Stimulated activated naive CD8-positive, alpha-beta T cell treated with anti-CD3 and anti-CD28 coated beads, Interleukin-15, Interleukin-2, amounts not matched to agents 100 ng/mL and 50 ng/mL, for 24 hours (primary cell): Measurements from ENCODE around the gene CREM.
A peak's percentile ranks its signal among the peaks of the same experiment; 100 is the strongest.
"Not testable (repeated sequence)": the region's sequence is repeated elsewhere in the genome, so short reads cannot be mapped to it uniquely, and the experiment has no call there.

Experiments used
- H3K27ac Mint-ChIP-seq: one replicate; pipeline ENCODE4 v1.8.0; 2021; ENCODE audit warnings: mild to moderate bottlenecking, mixed read lengths
- H3K27me3 Mint-ChIP-seq: one replicate; pipeline ENCODE4 v1.8.0; 2021; ENCODE audit warnings: mixed read lengths
- H3K36me3 Mint-ChIP-seq: one replicate; pipeline ENCODE4 v1.8.0; 2021; ENCODE audit warnings: low read depth, mixed read lengths
- H3K4me1 Mint-ChIP-seq: one replicate; pipeline ENCODE4 v1.8.0; 2021; ENCODE audit warnings: low read depth, mixed read lengths
- H3K4me3 Mint-ChIP-seq: one replicate; pipeline ENCODE4 v1.8.0; 2021; ENCODE audit warnings: mild to moderate bottlenecking, mixed read lengths
- H3K9me3 Mint-ChIP-seq: one replicate; pipeline ENCODE4 v1.8.0; 2021; ENCODE audit warnings: mixed read lengths

Gene CREM

GRCh38 chr10:35215107-35215506, 88.5 kb downstream of the CREM start:
- Mint-ChIP-seq H3K27ac (no peak overlapping the region), H3K27me3 (peaks cover 1% of the 10 kb centered on the region), H3K4me1 (peaks cover 54% of the 10 kb centered on the region), H3K36me3 (peaks cover 22% of the 10 kb centered on the region), H3K4me3 (no peak overlapping the region), H3K9me3 (no peaks in the 10 kb centered on the region)

- peaks cover 56% of the 10 kb centered on the region for H3K4me1 Mint-ChIP-seq
- peak overlapping the region; percentile 13 for H3K4me3 Mint-ChIP-seq
- peaks cover 9% of the 10 kb centered on the region for H3K36me3 Mint-ChIP-seq
- peak overlapping the region; percentile 55 for H3K27ac Mint-ChIP-seq
- peaks cover 4% of the 10 kb centered on the region for H3K27me3 Mint-ChIP-seq
- no peaks in the 10 kb centered on the region for H3K9me3 Mint-ChIP-seq
These were observed 89.8 kb downstream of the CREM start for GRCh38 chr10:35216303-35216905.

GRCh38 chr10:35216956-35217355, 90.3 kb downstream of the CREM start:
- Mint-ChIP-seq H3K27ac (peak overlapping the region; percentile 55), H3K4me1 (peaks cover 56% of the 10 kb centered on the region)
- not testable (repeated sequence) for H3K27me3 Mint-ChIP-seq, H3K9me3 Mint-ChIP-seq, H3K36me3 Mint-ChIP-seq, H3K4me3 Mint-ChIP-seq

- Mint-ChIP-seq H3K27me3 (peaks cover 4% of the 10 kb centered on the region), H3K36me3 (no peaks in the 10 kb centered on the region), H3K9me3 (no peaks in the 10 kb centered on the region), H3K27ac (peak overlapping the region; percentile 52), H3K4me1 (peaks cover 56% of the 10 kb centered on the region), H3K4me3 (no peak overlapping the region)
These were observed 90.8 kb downstream of the CREM start for GRCh38 chr10:35217455-35217854.

- Mint-ChIP-seq H3K27me3 (peaks cover 4% of the 10 kb centered on the region), H3K4me1 (peaks cover 56% of the 10 kb centered on the region), H3K4me3 (peak overlapping the region; percentile 64), H3K36me3 (no peaks in the 10 kb centered on the region), H3K9me3 (no peaks in the 10 kb centered on the region), H3K27ac (peak overlapping the region; percentile 91)
These were observed 91.8 kb downstream of the CREM start for GRCh38 chr10:35218339-35218955.

- H3K4me3 Mint-ChIP-seq, result peak overlapping the region; percentile 64
- peak overlapping the region; percentile 91 for H3K27ac Mint-ChIP-seq
- H3K27me3 Mint-ChIP-seq, result peaks cover 4% of the 10 kb centered on the region
- H3K9me3 Mint-ChIP-seq, result no peaks in the 10 kb centered on the region
- no peaks in the 10 kb centered on the region for H3K36me3 Mint-ChIP-seq
- peaks cover 56% of the 10 kb centered on the region for H3K4me1 Mint-ChIP-seq
These were observed 92.6 kb downstream of the CREM start for GRCh38 chr10:35219292-35219691.

- H3K9me3 Mint-ChIP-seq, result no peaks in the 10 kb centered on the region
- H3K27me3 Mint-ChIP-seq, result peaks cover 4% of the 10 kb centered on the region
- H3K36me3 Mint-ChIP-seq, result no peaks in the 10 kb centered on the region
- H3K4me1 Mint-ChIP-seq, result peaks cover 55% of the 10 kb centered on the region
- peak overlapping the region; percentile 31 for H3K27ac Mint-ChIP-seq
- no peak overlapping the region for H3K4me3 Mint-ChIP-seq
These were observed 93.5 kb downstream of the CREM start for GRCh38 chr10:35219891-35220890.

GRCh38 chr10:35223016-35223415, 96.4 kb downstream of the CREM start:
- no peak overlapping the region for H3K4me3 Mint-ChIP-seq
- H3K27ac Mint-ChIP-seq, result no peak overlapping the region

GRCh38 chr10:35224045-35224740, 97.5 kb downstream of the CREM start:
- H3K4me3 Mint-ChIP-seq, result no peak overlapping the region
- H3K9me3 Mint-ChIP-seq, result no peaks in the 10 kb centered on the region
- peaks cover 18% of the 10 kb centered on the region for H3K4me1 Mint-ChIP-seq
- H3K27ac Mint-ChIP-seq, result no peak overlapping the region
- H3K27me3 Mint-ChIP-seq, result peaks cover 4% of the 10 kb centered on the region
- no peaks in the 10 kb centered on the region for H3K36me3 Mint-ChIP-seq

More at GRCh38 chr10:35223016-35223415, 96.4 kb downstream of the CREM start:
- Mint-ChIP-seq H3K36me3 (no peaks in the 10 kb centered on the region), H3K4me1 (peaks cover 30% of the 10 kb centered on the region), H3K9me3 (no peaks in the 10 kb centered on the region), H3K27me3 (peaks cover 4% of the 10 kb centered on the region)

- Mint-ChIP-seq H3K4me1 (peaks cover 11% of the 10 kb centered on the region), H3K36me3 (no peaks in the 10 kb centered on the region), H3K27me3 (peaks cover 2% of the 10 kb centered on the region), H3K4me3 (no peak overlapping the region), H3K9me3 (no peaks in the 10 kb centered on the region), H3K27ac (no peak overlapping the region)
These were observed 98.6 kb downstream of the CREM start for GRCh38 chr10:35225204-35225603.

- H3K27me3 Mint-ChIP-seq, result no peaks in the 10 kb centered on the region
- H3K4me1 Mint-ChIP-seq, result peaks cover 4% of the 10 kb centered on the region
- no peaks in the 10 kb centered on the region for H3K9me3 Mint-ChIP-seq
These were observed 99.9 kb downstream of the CREM start for GRCh38 chr10:35226507-35226906.

GRCh38 chr10:35228058-35228457, 101.4 kb downstream of the CREM start:
- Mint-ChIP-seq H3K27ac (no peak overlapping the region), H3K4me3 (no peak overlapping the region), H3K4me1 (peaks cover 4% of the 10 kb centered on the region), H3K9me3 (no peaks in the 10 kb centered on the region), H3K27me3 (no peaks in the 10 kb centered on the region), H3K36me3 (no peaks in the 10 kb centered on the region)

More at GRCh38 chr10:35226507-35226906, 99.9 kb downstream of the CREM start:
- no peak overlapping the region for H3K4me3 Mint-ChIP-seq
- no peaks in the 10 kb centered on the region for H3K36me3 Mint-ChIP-seq
- no peak overlapping the region for H3K27ac Mint-ChIP-seq

- Mint-ChIP-seq H3K36me3 (no peaks in the 10 kb centered on the region), H3K27me3 (no peaks in the 10 kb centered on the region), H3K27ac (no peak overlapping the region), H3K4me3 (no peak overlapping the region), H3K4me1 (no peaks in the 10 kb centered on the region), H3K9me3 (no peaks in the 10 kb centered on the region)
These were observed 105.0 kb downstream of the CREM start for GRCh38 chr10:35231646-35232045.

- H3K36me3 Mint-ChIP-seq, result no peaks in the 10 kb centered on the region
- no peak overlapping the region for H3K4me3 Mint-ChIP-seq
- H3K9me3 Mint-ChIP-seq, result no peaks in the 10 kb centered on the region
These were observed 105.9 kb downstream of the CREM start for GRCh38 chr10:35232527-35232926.

More at GRCh38 chr10:35232527-35232926, 105.9 kb downstream of the CREM start:
- H3K4me1 Mint-ChIP-seq, result no peaks in the 10 kb centered on the region
- no peaks in the 10 kb centered on the region for H3K27me3 Mint-ChIP-seq
- no peak overlapping the region for H3K27ac Mint-ChIP-seq
